ENCODE data around the gene HOXA2.
A peak's percentile ranks its signal among the peaks of the same experiment; 100 is the strongest.

HOXA2 gene

GRCh38 chr7:27082171-27082570, 20.3 kb downstream of the HOXA2 start:
- H3K4me3 ChIP-seq (ENCODE audit: low read length): no peak overlapping the region
- TF ChIP-seq CTCF (conservative IDR thresholded peaks at IDR 0.05; ENCODE audit: low read length): no peak
- DNase-seq (ENCODE audit: low read depth): no peak

GRCh38 chr7:27080844-27081436, 21.5 kb downstream of the HOXA2 start:
- no peak for TF ChIP-seq CTCF (conservative IDR thresholded peaks at IDR 0.05; ENCODE audit: low read length)
- peak; percentile 48 for DNase-seq (ENCODE audit: low read depth)
- H3K4me3 ChIP-seq (ENCODE audit: low read length): no peak overlapping the region

- no peak for TF ChIP-seq CTCF (conservative IDR thresholded peaks at IDR 0.05; ENCODE audit: low read length)
- DNase-seq (ENCODE audit: low read depth): no peak
- H3K4me3 ChIP-seq (ENCODE audit: low read length): no peak overlapping the region
Measured at GRCh38 chr7:27079234-27079975, 23.1 kb downstream of the HOXA2 start.

GRCh38 chr7:27078616-27079233, 23.8 kb downstream of the HOXA2 start:
- DNase-seq (ENCODE audit: low read depth): no peak
- TF ChIP-seq CTCF (conservative IDR thresholded peaks at IDR 0.05; ENCODE audit: low read length): no peak
- H3K4me3 ChIP-seq (ENCODE audit: low read length): no peak overlapping the region

- DNase-seq (ENCODE audit: low read depth): no peak
- no peak for TF ChIP-seq CTCF (conservative IDR thresholded peaks at IDR 0.05; ENCODE audit: low read length)
- H3K4me3 ChIP-seq (ENCODE audit: low read length): no peak overlapping the region
Measured at GRCh38 chr7:27073076-27073475, 29.4 kb downstream of the HOXA2 start.

GRCh38 chr7:27071622-27072390, 30.7 kb downstream of the HOXA2 start:
- H3K4me3 ChIP-seq (ENCODE audit: low read length): no peak overlapping the region
- DNase-seq (ENCODE audit: low read depth): no peak
- no peak for TF ChIP-seq CTCF (conservative IDR thresholded peaks at IDR 0.05; ENCODE audit: low read length)

Data from AG10803 (cell line).